ENCODE measurements around the gene IGFL3.

DNA sequence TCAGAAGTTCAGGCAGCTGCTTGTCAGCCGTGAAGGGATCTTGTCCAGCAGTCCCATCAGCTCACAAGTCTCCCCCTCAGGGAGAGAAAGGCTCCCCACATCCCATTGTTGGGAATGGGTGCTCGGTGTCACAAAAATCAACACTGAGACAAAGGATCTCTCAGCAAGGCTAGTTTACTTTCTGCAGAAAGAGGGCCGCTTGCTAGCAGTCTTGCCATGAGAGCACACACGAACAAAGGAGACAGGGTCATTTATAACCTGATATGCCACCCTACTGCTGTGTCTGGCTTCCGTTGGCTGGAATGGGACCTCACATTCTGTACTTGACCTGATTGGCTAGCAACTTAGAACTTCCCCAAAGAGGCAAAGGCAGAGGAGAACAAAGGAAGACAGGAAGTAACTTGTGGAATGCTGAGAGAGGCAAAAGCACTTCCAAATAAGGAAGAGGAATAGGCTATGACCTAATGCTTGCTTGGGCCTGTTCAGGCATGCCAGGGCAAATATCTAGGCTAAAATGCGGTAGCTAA, 8.7 kb upstream of the IGFL3 start:
- TF ChIP-seq, protein P1, sequence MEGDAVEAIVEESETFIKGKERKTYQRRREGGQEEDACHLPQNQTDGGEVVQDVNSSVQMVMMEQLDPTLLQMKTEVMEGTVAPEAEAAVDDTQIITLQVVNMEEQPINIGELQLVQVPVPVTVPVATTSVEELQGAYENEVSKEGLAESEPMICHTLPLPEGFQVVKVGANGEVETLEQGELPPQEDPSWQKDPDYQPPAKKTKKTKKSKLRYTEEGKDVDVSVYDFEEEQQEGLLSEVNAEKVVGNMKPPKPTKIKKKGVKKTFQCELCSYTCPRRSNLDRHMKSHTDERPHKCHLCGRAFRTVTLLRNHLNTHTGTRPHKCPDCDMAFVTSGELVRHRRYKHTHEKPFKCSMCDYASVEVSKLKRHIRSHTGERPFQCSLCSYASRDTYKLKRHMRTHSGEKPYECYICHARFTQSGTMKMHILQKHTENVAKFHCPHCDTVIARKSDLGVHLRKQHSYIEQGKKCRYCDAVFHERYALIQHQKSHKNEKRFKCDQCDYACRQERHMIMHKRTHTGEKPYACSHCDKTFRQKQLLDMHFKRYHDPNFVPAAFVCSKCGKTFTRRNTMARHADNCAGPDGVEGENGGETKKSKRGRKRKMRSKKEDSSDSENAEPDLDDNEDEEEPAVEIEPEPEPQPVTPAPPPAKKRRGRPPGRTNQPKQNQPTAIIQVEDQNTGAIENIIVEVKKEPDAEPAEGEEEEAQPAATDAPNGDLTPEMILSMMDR (IDR thresholded peaks at IDR 0.05; ENCODE audit: low read depth, low read length, poor library complexity, severe bottlenecking): no peak
- no peak for TF ChIP-seq EZH2phosphoT487 (IDR thresholded peaks at IDR 0.05; ENCODE audit: borderline replicate concordance, low read length)
